GM18502 (cell line): ENCODE data around the gene MEGF6.

ENCODE experiments used
- ATAC-seq: cut with Tn5 transposase; IDR thresholded peaks from one replicate; pipeline ENCODE4 v1.9.1; 2021; ENCODE audit warnings: mild to moderate bottlenecking; ENCODE audit not compliant: unreplicated experiment, poor library complexity

Gene MEGF6

GRCh38 chr1:3645247-3645646 is 33.9 kb upstream of the MEGF6 start:
- ATAC-seq, result no peak

GRCh38 chr1:3644273-3644672 is 33.0 kb upstream of the MEGF6 start:
- ATAC-seq, result no peak

GRCh38 chr1:3642919-3643675 is 31.8 kb upstream of the MEGF6 start:
- no peak for ATAC-seq

GRCh38 chr1:3641816-3642215 is 30.5 kb upstream of the MEGF6 start:
- no peak for ATAC-seq

- ATAC-seq, result no peak
These were observed 29.9 kb upstream of the MEGF6 start for GRCh38 chr1:3641046-3641760.

- no peak for ATAC-seq
These were observed 29.0 kb upstream of the MEGF6 start for GRCh38 chr1:3640121-3640837.

- ATAC-seq, result no peak
These were observed 28.1 kb upstream of the MEGF6 start for GRCh38 chr1:3639397-3639911.

GRCh38 chr1:3638676-3639075 is 27.4 kb upstream of the MEGF6 start:
- ATAC-seq, result no peak

- ATAC-seq, result no peak
These were observed 26.7 kb upstream of the MEGF6 start for GRCh38 chr1:3638027-3638426.

- ATAC-seq, result no peak
These were observed 25.2 kb upstream of the MEGF6 start for GRCh38 chr1:3636531-3636930.

GRCh38 chr1:3636080-3636479 is 24.8 kb upstream of the MEGF6 start:
- no peak for ATAC-seq

- ATAC-seq, result no peak
These were observed 22.9 kb upstream of the MEGF6 start for GRCh38 chr1:3634059-3634800.

- no peak for ATAC-seq
These were observed 22.2 kb upstream of the MEGF6 start for GRCh38 chr1:3633344-3634058.

GRCh38 chr1:3632716-3633343 is 21.5 kb upstream of the MEGF6 start:
- no peak for ATAC-seq

GRCh38 chr1:3632298-3632697 is 21.0 kb upstream of the MEGF6 start:
- no peak for ATAC-seq

- no peak for ATAC-seq
These were observed 20.3 kb upstream of the MEGF6 start for GRCh38 chr1:3631320-3632260.

- ATAC-seq, result no peak
These were observed 19.6 kb upstream of the MEGF6 start for GRCh38 chr1:3630914-3631313.

GRCh38 chr1:3630161-3630611 is 18.9 kb upstream of the MEGF6 start:
- ATAC-seq, result no peak
